Parathyroid adenoma (tissue), 2 donors: Measurements from ENCODE around the gene HLA-DRA.

ENCODE experiments used
- H2AFZ ChIP-seq: fragments of 300-600 bp; sonication (generic); one replicate; pipeline ENCODE4 v1.7.0; 2017; ENCODE audit warnings: antibody characterized with exemption, mild to moderate bottlenecking
- H3K27ac ChIP-seq: fragments of 300-600 bp; sonication (generic); one replicate; pipeline ENCODE4 v1.7.0; 2017
- H3K27me3 ChIP-seq: fragments of 300-600 bp; sonication (generic); one replicate; pipeline ENCODE4 v1.7.0; 2017; ENCODE audit warnings: low read length; ENCODE audit not compliant: control insufficient read depth, insufficient read depth
- H3K36me3 ChIP-seq: fragments of 300-600 bp; sonication (generic); one replicate; pipeline ENCODE4 v1.7.0; 2017; ENCODE audit warnings: low read length; ENCODE audit not compliant: control insufficient read depth, insufficient read depth
- H3K4me1 ChIP-seq: fragments of 300-600 bp; sonication (generic); one replicate; pipeline ENCODE4 v1.7.0; 2017; ENCODE audit warnings: control low read depth
- H3K4me2 ChIP-seq: fragments of 300-600 bp; sonication (generic); one replicate; pipeline ENCODE4 v1.7.0; 2017; ENCODE audit warnings: low read length
- H3K4me3 ChIP-seq: fragments of 300-600 bp; sonication (generic); one replicate; pipeline ENCODE4 v1.7.0; 2017; ENCODE audit warnings: low read depth, low read length
- H3K79me2 ChIP-seq: fragments of 300-600 bp; sonication (generic); one replicate; pipeline ENCODE4 v1.7.0; 2017; ENCODE audit warnings: control low read depth
- H3K9ac ChIP-seq: fragments of 300-600 bp; sonication (generic); one replicate; pipeline ENCODE4 v1.7.0; 2017; ENCODE audit warnings: mild to moderate bottlenecking
- H3K9me3 ChIP-seq: fragments of 300-600 bp; sonication (generic); one replicate; pipeline ENCODE4 v1.7.0; 2017; ENCODE audit warnings: low read length; ENCODE audit not compliant: control insufficient read depth
- TF ChIP-seq, protein P1 (sequence below): fragments of 300-600 bp; sonication (generic); IDR thresholded peaks from one replicate; pipeline ENCODE4 v1.7.0; 2017; ENCODE audit warnings: antibody characterized with exemption, mild to moderate bottlenecking
- donor health status: primary hyperparathyroidism.

HLA-DRA gene

DNA sequence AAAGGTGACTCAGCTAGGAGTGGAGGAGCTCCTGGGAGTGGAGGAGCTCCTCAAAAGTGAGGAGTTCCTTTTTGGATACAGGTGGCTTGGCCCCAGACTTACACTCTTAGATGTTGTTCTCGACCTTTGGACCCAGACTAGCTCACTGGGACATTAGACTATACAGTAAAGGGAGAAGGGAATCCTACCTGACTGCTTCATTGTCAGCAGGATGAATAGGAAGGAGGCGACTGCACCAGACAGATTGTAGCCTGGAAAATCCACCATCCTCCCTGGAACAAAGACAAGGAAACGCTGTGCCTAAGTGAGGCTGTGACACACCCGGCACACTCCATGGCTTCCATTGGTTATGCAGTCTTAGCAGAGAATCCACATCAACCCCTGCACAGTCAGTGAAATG is 32.8 kb upstream of the HLA-DRA start, which contains the start of gene BTNL2:
Gene BTNL2 (minus strand): TSS at position 325 of the 400 bp plus-strand sequence. CDS start 58 bp downstream, at position 267.
- no peak within 1 kb of the TSS for H3K4me2 ChIP-seq
- no peaks in the 10 kb centered on the region for H3K27me3 ChIP-seq
- H3K4me3 ChIP-seq = no peak within 1 kb of the TSS
- H3K36me3 ChIP-seq = no peaks in the 10 kb centered on the region
- H3K9me3 ChIP-seq = no peaks in the 10 kb centered on the region
- H3K9ac ChIP-seq = no peak within 1 kb of the TSS
- no peaks in the 10 kb centered on the region for H3K79me2 ChIP-seq
- H3K27ac ChIP-seq = no peak within 1 kb of the TSS
- H2AFZ ChIP-seq = no peak within 1 kb of the TSS
- no peaks in the 10 kb centered on the region for H3K4me1 ChIP-seq
- TF ChIP-seq, protein P1, sequence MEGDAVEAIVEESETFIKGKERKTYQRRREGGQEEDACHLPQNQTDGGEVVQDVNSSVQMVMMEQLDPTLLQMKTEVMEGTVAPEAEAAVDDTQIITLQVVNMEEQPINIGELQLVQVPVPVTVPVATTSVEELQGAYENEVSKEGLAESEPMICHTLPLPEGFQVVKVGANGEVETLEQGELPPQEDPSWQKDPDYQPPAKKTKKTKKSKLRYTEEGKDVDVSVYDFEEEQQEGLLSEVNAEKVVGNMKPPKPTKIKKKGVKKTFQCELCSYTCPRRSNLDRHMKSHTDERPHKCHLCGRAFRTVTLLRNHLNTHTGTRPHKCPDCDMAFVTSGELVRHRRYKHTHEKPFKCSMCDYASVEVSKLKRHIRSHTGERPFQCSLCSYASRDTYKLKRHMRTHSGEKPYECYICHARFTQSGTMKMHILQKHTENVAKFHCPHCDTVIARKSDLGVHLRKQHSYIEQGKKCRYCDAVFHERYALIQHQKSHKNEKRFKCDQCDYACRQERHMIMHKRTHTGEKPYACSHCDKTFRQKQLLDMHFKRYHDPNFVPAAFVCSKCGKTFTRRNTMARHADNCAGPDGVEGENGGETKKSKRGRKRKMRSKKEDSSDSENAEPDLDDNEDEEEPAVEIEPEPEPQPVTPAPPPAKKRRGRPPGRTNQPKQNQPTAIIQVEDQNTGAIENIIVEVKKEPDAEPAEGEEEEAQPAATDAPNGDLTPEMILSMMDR = no peak

DNA sequence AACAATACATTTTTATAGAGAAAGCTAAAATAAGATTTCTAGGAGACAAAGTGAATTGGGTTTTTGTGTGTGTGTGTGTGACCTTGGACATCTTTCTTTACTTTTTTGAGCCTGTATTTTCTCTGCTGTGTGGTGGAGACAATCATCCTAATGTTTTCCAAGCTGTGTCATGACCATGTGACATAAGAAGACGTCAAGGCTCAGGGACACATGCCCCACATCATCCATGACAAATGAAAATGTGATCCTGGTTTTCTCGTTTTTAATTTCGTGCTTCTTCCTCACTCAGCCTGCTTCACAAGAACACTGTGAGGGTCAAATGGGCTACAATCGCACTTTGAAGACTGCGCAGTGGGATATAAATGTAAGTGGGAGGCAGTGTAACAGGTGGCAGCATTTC is 28.8 kb upstream of the HLA-DRA start:
- Histone ChIP-seq H3K27ac (no peak overlapping the region), H3K9me3 (no peaks in the 10 kb centered on the region), H3K4me1 (no peaks in the 10 kb centered on the region), H3K4me3 (no peak overlapping the region), H3K9ac (no peak overlapping the region), H3K4me2 (no peak overlapping the region), H3K79me2 (no peaks in the 10 kb centered on the region), H2AFZ (no peak overlapping the region), H3K27me3 (peaks cover 5% of the 10 kb centered on the region), H3K36me3 (no peaks in the 10 kb centered on the region)
- TF ChIP-seq, protein P1 = no peak

DNA sequence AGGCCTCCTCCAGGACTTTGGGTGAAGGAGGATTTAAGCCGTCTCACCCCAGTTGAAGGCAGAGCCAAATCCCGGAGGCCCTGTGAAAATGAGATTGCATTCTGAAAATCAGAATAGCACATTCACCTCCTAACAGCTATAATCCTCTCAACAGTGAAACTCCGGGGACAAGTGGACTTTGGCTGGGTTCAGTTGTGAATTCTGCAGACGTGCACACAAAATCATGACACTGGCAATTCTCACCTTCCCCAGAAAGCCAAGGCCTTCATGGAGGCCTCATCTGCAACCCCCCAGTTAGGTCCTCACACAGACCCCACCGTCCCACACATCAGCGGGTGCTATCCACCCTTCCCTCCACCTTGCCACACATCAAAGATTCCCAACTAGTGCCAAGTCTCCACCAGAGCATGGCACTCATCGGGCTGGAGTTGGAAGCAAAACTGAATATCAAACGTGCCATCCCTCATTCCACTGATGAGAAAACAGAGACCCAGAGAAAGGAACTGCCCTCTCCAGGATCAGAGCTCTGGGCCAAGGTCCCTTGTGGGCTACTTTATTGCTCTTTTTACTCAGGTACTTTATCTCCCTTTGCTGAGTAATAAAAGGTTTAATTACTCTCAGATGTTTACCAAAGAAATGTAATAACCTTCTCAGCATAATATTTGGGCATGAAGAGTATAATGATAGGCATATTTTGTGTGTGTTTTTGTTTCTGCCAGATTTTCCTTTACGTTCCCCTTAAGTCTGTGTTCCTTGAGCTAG is 27.9 kb upstream of the HLA-DRA start:
- Histone ChIP-seq H3K9me3 (no peaks in the 10 kb centered on the region), H3K4me1 (no peaks in the 10 kb centered on the region), H3K27me3 (peaks cover 5% of the 10 kb centered on the region), H2AFZ (no peak overlapping the region), H3K36me3 (no peaks in the 10 kb centered on the region), H3K9ac (no peak overlapping the region), H3K27ac (no peak overlapping the region), H3K4me3 (no peak overlapping the region), H3K79me2 (no peaks in the 10 kb centered on the region), H3K4me2 (no peak overlapping the region)
- TF ChIP-seq, protein P1 = no peak

DNA sequence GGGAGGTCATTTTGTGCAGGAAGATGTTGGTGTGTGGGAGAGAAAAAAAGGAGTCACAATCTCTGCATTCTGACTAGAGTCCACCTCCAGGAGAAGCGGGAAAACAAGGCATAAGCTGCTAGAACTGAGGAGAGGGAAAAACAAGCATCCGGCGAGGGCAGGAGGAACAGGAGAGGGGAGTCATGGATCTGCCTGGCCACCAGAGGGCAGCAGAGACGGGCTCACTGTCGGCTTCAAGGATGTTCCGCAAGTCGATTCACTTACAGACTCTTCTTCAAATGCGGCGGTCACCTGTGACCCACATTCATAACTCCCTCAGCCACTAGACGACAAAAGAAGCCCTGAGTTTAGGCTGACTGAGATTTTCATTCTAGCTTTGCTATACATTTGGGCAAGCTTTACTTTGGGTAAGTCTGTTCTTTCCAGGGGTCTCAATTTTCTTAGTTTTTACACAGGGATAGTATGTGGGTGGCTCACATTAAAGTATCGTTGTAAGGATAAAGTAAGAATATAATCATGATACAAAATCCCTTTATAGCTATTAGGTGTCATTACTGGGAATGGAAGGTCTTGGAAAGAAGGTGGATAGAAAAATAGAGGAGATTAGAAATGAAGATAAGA is 26.1 kb upstream of the HLA-DRA start:
- no peak overlapping the region for H2AFZ ChIP-seq
- H3K4me3 ChIP-seq = no peak overlapping the region
- no peak overlapping the region for H3K27ac ChIP-seq
- no peak overlapping the region for H3K4me2 ChIP-seq
- H3K27me3 ChIP-seq = peaks cover 5% of the 10 kb centered on the region
- H3K9ac ChIP-seq = no peak overlapping the region
- no peaks in the 10 kb centered on the region for H3K9me3 ChIP-seq
- TF ChIP-seq, protein P1 = peak; percentile 94
- no peaks in the 10 kb centered on the region for H3K79me2 ChIP-seq
- H3K36me3 ChIP-seq = no peaks in the 10 kb centered on the region
- H3K4me1 ChIP-seq = no peaks in the 10 kb centered on the region
